Gastrocnemius medialis (tissue), 4 donors: ENCODE results near the gene COX20.

Experiments used
- CTCF ChIP-seq, 5 experiments: fragments of 450-650 bp in 3 of 5; fragments of 200-600 bp in 2 of 5; sonication (generic) in 2 of 5; IDR thresholded peaks in 4 of 5; conservative IDR thresholded peaks in 1 of 5; 1 replicate in 4 of 5; 2 replicates in 1 of 5; pipeline ENCODE4 v1.5.1; 2016 to 2019; ENCODE audit warnings: antibody characterized with exemption in 5 of 5, mild to moderate bottlenecking in 3 of 5, moderate library complexity in 3 of 5
- POLR2A ChIP-seq, 2 donors: fragments of 450-650 bp; IDR thresholded peaks; one replicate each; pipeline ENCODE4 v1.6.1; 2017; ENCODE audit warnings: antibody characterized with exemption in 2 of 2, mild to moderate bottlenecking in 2 of 2, moderate library complexity in 2 of 2

DNA sequence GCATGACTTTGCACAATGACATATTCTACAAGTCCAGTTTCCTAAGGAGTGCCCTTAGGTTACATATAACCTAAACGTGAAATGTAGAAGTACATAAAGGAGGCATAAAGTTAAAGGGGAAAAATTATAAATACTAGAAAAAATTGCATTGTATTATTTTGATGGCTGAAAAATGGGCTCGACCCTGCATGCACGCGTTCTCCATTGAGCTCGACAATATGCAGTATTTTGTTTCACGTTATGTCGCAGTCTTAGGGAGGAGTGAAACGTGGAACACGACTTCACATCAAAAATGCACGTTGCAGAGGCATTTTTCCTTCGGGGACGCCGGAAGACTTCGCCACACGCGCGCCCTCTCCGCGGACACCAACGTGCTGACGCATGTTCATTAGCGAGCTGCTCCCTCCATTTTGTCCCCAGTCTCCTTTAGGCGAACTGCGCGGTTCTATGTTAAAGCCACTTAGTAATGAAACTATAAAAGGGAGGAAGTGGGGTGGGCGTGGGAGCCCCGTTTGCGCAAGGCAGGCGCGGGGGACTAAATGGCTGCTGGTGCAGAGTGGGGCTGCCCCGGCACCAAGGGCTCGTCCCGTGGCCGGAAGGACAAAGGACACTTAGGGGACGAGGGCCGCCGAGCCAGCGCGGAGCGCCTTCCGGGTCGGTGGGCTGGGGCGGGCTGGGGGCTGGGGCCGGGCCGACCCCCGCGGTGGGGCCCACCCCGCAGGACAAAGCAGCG lies 749 bp upstream of the COX20 start:
- TF ChIP-seq CTCF (IDR thresholded peaks at IDR 0.05 in 4 of 5, conservative IDR thresholded peaks at IDR 0.05 in 1 of 5) (no peak), POLR2A (IDR thresholded peaks at IDR 0.05) (peak in 1 of 2 donors; percentile 73)
